Measurements from ENCODE around the gene DIP2C.
"Not testable (repeated sequence)": the region's sequence is repeated elsewhere in the genome, so short reads cannot be mapped to it uniquely, and the experiment has no call there.

DIP2C gene

DNA sequence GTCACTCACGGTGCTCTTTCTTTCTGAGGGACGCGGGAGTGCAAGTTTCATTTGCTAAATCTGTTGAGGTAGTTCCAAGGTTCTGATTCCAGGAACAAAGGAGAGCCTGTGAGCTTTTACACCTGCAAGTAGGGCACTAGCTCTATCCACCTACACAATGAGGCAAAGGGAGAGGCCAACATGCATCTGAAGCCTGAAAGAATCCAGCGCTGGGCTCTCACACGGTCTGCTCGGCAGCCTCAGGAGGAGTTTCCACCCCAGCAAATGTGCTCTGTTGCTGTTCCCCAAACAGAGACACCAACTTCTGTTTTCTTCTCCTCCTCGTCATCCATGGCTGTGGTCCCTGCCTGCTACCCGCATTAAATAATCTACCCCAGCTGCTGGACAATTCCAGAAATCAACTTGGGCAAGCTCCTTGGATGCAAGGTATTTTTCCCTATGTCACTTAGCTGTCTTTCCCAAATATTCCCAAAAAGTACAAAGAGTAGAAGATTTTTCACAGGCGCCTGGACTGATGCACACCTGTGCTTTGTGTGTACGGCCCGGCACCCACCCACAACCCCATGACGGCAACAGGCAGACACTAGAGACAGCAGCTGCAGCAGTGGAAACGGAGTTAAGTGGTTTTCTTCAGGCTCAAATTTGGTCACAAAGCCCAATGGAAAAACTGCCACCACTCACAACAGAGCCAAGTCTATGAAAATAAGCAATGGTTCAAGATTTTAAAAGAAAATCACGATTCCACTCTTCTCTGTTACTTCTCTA lies 377.4 kb downstream of the DIP2C start:
- no peak for DNase-seq

DNA sequence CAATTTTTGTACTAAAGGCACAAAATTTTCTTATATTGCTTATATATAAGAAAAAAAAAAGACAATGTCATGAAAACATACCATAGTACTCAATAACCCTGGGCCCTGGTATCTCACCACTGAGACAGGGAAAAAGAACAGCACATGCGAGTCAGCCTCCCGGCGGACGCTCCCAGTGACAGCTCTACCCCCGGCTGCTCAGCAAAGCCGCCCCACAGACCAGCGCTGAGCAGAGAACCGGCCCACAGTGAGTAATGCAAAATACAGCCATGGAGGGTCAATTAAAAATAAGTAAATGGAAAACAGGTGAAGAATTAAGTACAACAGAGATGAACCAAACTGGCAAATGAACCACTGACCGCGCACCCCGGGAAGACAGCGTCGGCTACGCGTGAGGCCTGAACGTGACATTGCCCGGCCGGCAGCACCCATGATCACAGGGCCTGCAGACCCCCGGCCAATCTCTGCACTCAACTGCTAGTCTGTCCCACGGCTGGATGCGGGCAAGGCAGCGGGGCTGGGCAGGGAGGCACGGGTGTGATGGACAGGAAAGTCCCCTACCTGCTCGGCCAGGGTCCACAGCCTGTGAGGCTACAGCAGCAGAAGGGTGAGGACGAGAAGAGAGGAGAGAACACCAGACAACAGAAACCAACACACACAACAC lies 378.4 kb downstream of the DIP2C start:
- DNase-seq: peak; percentile 11

DNA sequence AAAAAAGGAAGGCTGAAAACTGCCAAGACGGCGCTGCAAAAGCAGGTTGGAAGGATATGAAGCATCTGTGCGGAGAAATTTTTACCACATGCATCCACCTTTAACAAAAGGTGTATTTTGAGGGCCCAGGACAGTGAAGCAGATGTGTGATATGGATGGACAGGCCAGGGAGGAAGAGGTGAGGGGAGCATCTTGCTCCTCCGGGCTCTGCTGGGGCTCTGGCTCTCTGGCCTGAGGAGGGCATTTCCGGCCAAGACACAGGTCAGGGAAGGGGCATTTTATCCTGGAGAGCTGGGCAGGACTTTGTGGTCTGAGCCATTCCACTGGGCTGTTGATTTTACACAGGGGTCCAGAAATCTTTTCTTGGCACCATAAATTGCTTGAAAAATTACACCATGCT lies 379.1 kb downstream of the DIP2C start:
- DNase-seq: no peak

DNA sequence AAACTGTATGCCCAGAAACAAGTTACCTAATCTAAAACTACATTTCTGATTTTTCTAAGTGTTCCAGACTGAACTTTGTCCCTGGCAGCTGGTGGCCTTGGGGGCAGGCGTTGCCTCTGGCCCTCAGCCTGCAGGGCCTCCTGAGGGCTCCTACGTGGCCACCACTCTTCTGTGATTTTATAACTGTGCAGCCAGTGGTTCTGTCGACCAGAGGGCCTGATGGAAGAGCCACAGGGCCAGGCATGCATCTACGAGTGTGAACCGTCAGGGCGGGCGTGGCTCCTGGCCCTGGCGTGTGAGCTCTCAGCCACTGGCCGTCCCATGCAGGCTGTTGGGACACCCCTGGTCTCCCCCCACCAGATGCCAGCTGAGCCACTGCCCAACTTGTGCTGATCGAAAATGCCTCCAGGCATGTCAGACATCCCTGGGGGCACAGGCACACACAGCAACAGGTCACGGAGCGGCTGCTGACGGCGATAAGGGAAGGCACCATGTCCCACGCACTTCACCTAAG lies 380.8 kb downstream of the DIP2C start:
- DNase-seq: no peak

DNA sequence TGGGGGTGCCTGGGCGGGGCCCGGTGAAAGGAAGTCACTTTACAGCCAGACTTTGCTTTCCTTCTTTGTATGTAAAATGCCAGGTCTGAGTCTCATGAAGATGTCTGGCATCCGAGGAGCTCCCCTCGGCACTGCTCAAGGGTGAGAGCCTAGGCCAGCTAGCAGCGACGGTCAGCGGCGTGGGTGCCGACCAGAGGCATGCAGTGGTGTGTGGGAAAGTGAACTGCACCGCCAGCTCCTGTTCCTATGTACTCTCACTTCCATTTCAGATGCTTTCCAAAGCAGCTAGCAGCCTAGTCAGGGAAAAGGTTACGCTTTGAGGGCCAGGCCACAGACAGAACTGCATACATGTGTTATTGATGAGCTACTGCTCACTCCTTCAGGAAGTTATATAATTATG lies 381.4 kb downstream of the DIP2C start:
- no peak for DNase-seq

DNA sequence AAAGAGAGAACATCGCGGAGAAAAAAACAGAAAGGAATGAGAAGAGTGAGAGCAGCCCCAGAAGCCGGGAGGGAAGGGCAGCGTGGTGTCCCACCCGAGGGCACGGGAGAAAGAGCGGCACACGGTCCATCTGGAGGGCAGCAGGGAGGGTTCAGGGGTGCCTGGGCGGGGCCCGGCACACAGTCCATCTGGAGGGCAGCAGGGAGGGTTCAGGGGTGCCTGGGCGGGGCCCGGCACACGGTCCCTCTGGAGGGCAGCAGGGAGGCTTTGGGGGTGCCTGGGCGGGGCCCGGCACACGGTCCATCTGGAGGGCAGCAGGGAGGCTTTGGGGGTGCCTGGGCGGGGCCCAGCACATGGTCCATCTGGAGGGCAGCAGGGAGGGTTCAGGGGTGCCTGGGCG lies 381.8 kb downstream of the DIP2C start:
- no peak for DNase-seq

DNA sequence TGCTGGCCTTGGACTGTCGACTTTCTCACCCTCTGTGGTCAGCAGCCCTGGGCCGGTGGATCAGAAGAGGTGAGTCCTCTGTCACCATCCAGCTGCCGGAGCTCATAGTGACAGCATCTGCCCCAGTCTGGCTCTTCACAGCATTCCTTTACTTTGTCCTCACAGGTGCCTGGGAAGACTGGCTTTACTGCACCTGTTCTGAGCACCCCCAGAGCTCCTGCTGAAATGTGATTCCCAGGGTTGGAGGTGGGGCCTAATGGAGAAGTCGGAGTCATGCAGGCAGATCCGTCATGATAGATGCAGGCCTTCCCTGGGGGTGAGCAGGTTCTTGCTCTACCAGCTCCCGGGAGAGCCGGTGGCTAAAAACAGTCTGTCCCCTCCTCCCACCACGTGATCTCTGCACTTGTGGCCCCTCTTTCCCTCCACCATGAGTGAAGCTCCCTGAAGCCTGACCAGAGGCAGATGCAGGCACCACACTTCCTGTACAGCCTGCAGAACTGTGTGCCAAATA lies 382.7 kb downstream of the DIP2C start:
- no peak for DNase-seq

DNA sequence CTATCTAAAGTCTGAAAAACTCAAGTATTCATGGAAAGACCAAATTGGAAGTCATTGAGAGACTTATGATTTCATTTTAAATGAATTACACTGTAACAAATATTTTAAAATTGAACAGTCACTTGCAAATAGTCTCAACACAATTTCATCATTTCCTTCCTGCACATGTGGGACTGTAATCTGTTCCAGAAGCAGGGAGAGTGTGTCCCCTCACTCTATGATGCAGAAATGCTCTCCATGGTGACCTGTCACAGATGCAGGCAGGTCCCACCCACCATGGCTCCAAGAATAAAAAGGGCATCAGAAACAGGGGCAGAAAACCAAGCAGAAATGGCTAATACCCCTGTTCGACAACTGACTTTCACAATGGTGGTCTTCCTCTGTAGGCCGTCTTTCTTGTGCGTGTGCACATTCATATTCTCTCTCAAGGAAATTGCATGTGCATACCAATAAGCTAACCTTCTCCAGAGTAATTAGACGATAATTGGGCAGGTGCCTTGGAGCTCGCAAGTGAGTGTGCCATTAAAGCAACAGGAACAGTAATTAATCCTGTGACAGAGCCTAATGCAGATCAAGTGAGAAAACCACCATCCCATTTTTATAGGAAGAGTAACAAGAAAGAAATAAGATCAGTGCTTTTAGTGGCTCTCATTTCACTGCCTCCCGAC lies 383.3 kb downstream of the DIP2C start:
- DNase-seq: no peak

DNA sequence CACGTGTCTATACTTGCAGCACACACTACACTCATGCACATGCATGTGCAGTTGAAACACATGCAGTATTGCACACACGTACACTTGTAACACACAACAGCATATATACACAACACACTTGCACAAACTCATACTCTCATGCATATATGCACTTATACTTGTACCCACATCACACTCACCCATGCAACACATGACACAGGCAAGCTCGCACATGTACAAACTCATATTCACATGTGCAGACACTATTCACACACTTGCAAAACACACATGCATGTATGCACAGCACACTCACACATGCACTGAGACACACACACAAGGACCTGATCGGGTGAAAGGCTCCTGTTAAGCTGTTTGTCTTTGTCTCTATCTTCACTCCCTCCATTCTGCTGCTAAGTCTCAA lies 384.4 kb downstream of the DIP2C start:
- no peak for DNase-seq

DNA sequence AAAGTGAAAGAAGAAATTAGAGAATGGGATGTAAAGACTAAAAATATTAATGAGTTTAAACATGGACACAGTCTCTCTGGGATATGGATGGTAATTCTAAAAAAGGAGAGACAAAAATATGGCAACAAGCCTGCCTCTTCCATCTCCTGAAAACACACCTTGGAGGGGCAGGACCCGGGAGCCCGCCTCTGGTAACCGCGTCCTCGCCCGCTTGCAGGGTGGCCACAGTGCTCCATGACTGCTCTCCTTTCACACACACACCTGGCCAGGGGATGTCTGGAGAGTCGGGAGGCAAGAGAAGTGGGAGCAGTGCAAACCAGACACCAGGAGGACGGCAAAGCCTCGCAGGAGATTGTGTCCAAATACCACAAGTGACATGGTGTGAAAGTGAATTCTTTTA lies 387.9 kb downstream of the DIP2C start:
- no peak for DNase-seq

DNA sequence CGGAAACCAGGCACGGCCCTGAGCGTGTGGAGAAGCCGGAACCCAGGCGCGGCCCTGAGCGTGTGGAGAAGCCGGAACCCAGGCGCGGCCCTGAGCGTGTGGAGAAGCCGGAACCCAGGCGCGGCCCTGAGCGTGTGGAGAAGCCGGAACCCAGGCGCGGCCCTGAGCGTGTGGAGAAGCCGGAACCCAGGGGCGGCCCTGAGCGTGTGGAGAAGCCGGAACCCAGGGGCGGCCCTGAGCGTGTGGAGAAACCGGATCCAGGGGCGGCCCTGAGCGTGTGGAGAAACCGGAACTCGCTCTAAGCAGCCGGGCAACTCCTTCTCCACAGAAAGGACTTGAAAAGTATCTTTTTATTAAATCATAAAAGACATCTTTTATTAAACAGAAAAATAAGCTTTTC lies 388.9 kb downstream of the DIP2C start:
- DNase-seq: not testable (repeated sequence)

DNA sequence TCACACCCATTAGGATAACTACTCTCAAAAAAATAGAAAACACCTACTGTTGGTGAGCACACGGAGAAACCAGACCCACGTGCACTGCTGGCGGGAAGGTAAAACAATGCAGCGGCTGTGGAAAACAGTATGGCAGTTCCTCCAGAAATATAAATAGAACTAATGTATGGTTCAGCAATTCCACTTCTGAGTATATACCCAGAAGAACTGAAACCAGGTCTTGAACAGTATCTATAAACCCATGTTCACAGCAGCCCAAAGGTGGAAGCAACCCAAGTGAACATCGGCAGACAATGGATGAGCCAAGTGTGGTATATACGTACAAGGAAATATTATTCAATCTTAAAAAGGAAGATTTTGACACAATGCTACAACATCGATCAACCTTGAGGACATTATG lies 389.5 kb downstream of the DIP2C start:
- no peak for DNase-seq

DNA sequence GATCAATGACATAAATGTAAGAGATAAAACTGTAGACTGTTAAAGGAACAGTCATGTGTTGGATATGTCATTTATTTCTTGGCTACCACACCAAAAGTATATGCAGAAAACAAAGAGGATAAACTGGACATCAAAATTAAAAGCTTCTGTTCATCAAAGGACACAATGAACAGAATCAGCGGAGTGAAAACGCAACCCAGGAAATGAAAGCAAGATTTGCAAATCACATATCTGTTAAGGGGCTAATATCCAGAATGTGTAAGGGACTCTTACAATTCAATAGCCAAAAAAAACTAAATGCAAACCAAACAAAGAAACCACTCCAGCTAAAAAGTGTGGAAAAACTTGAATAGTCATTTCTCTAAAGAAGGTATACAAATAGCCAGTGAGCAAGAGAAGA lies 390.0 kb downstream of the DIP2C start:
- DNase-seq: no peak

DNA sequence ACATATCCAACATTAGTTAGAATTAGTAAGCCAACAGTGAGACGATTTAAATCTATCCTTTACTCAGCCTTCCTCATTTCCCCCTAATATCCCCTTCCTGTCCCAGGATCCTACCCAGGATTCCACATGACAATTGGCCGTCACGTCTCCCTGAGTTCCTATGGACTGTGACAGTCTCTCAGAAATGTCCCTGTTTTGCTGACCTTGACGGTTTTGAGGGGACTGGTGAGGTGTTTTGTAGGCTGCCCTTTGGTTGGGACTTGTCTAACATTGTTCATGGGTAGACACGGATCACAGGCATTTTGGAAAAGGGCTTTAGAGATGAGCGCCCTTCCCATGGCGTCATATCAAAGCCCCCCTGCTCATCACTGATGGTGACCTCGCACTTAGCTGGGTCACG lies 391.4 kb downstream of the DIP2C start:
- DNase-seq: no peak

DNA sequence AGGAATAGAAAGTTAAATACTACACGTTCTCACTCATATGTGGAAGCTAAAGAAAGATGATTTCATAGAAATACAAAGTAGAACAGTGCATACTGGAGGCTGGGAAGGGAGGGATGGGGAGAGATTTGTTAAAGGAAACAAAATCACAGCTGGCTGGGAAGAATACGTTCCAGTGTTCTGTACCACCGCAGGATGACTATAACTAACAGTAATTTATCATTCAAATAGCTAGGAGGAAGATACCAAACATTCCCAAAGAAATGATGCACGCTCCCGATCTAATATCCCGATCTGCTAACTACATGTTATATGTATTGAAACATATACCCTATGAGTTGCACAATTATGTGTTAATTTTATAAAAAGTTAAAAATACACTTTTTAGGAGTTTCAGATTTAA lies 391.9 kb downstream of the DIP2C start:
- no peak for DNase-seq

DNA sequence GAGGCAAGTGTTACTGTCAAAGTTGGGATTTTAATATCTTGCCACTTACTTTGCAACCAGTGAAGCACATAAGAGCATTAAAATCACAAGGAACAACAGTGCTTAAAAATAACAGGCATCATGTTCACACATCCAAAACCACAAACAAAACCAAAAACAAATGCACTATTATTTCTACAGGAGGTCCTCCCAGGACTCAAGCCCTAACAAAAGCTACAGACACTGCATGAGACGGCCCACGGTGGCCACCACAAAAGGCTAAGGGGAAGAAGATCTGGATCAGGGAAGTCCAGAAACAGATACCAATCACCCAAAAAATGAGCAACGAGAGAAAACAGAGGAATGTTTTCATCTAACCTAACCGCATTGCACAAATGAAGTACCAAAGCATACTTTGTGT lies 395.8 kb downstream of the DIP2C start:
- DNase-seq: no peak

DNA sequence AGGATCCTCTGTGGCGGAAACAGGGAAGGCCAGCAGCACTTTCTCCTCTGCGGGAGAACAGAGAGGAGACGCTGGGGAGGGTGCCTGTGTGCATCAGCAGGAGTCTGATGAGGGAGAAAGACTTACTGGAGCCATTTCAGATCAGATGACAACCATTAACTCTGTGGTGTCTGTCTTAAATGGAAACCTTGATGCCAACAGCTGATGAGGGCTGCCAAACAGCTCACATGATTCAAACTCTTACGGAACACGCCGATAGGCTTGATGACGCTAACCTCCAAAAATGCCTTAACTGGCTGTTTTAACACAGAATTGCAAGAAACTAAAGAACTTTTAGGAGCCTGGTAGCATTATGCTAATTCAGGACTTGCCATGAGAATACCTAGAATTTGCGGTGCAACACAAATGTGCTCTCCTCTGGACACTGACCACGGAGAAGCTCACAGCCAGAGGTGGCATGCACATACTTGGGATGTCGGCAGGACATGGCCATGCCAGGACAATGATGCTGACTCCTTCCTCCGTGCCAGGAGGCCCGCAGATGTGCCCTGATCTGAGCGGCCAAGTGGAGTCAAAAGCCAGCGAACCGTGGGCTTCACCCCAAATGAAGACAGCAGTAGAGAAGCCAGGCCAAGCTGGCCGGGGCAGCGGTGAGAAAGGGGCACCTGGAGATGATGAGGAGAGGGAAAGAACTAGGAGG lies 399.3 kb downstream of the DIP2C start:
- no peak for DNase-seq

DNA sequence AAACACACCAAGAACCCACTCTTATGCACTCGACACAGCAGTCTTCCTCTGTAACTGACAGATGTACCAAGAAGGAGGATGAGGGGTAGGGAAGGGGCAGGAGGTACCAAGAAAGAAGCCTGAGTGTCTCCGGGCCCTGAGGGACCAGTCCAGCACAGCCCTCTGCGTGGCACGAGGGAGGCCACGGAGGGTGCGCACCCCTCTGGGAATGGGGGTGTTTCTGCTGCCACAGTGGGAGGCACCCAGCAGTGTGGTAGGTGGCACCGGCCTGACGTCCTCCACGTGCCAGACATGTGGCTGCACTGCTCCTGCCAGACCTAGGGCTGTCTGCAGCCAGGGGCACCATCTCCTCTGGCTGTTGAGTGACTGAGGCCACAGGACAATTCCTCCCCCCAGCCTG lies 399.9 kb downstream of the DIP2C start:
- DNase-seq: no peak

DNA sequence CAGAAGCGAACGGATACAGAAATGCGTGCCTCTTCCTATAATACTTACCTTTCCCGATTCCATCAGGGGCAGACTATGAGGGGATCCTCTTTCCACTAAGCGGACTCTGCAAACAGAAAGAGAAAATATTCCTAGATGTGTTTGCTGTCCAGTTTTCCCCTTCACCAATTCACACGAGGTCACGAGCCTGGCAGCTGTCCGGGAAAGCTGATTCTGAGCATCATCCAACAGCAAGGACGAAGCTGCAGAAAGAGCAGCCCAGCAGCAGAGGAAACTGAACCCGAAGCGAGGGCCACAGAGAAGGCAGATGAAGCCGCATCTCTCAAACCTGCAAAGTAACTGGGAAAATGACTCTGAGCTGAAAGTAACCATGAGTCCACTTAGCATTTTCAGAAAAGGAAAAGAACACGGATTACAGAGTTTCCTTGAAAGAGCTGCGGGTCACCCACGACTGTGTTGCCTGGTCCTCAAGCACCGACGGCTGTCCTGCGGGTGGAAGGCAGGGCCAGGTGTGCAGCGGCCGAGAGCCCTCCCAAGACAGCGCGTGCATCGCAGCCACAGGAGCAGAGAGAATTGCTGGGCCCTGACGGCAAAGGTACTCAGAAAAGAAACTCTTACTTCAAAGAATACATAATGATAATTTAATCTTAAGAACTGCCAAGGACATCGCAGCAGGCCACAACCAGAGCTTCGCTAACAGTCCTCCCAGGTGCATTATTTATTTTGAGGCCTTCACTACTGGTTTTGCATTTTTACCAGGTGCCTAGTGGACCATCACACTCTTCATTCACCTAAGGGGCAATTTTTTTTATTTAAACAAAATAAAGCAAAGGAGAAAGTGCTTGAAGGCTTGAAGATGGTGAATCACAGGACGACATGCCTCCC lies 400.9 kb downstream of the DIP2C start:
- no peak for DNase-seq

DNA sequence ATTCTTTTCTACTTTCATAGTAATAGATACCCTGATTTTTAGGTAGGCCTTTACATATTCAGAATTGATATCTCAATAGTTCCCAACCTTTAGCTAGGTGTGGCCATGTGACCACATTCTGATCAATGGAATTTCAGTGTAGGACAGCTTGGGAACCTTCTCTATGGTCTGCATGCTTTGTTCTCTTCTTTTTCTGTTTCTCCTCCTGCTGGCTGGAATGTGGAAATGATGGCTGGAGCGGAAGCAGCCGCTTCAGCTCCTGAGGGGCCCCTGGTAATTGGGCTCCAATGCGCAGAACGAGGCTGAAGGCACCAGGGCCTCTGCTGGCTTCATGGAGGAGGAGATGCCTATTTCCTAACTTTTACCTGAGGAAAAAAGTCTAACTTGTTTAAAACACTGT lies 401.7 kb downstream of the DIP2C start:
- no peak for DNase-seq

DNA sequence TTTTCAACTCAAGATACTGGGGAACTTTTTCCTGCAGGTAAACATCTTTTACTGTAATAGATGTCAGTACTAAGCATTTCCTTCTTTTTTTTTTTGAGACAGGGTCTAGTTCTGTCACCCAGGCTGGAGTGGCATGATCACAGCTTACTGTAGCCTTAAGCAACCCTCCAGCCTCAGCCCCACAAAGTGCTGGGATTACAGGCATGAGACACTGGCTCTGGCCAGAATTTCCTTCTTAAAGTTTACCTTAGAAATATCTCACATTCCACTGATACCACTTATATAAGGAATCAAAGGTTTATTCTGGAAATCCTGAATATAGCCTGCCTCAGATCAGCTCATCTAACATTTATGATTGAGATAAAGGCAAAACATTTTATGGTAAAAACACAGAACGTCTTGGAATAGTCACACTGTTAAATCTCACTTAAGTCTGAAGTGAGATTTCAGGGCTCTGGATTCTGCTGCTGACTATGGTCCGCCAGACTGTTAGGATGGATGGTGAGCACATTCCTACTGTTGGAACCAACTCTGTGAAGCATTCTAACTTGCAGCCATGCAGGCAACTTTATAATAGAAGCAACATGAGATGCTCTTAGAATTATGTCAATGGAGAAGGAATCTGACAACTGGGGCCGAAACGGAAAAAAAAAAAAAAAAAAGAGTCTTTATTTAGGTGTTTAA lies 402.3 kb downstream of the DIP2C start:
- DNase-seq: no peak
